Lower lobe of right lung (tissue), 2 donors: ENCODE data around the gene ACADSB. TPM values are rescaled to one million over a fixed set of nuclear protein-coding genes. Genes with fewer than 3 reads are reported as not detected.
A peak's percentile ranks its signal among the peaks of the same experiment; 100 is the strongest.

Experiments
- ATAC-seq, 2 donors: fragments of 200-7000 bp; cut with Tn5 transposase; one replicate each; pipeline ENCODE4 v1.9.1; 2020 to 2022; ENCODE audit warnings: mild to moderate bottlenecking in 2 of 2, moderate library complexity in 2 of 2
- DNase-seq: peaks from one replicate; pipeline ENCODE4 v3.0.0-alpha.2; 2020
- H3K27ac ChIP-seq: fragments of 200-600 bp; one replicate; pipeline ENCODE4 v1.8.0; 2022
- H3K27me3 ChIP-seq: fragments of 200-600 bp; one replicate; pipeline ENCODE4 v1.8.0; 2022; ENCODE audit warnings: low read depth
- H3K36me3 ChIP-seq: fragments of 200-600 bp; one replicate; pipeline ENCODE4 v1.8.0; 2022; ENCODE audit warnings: mild to moderate bottlenecking
- H3K4me1 ChIP-seq: fragments of 200-600 bp; one replicate; pipeline ENCODE4 v1.8.0; 2022
- H3K4me3 ChIP-seq: fragments of 200-600 bp; one replicate; pipeline ENCODE4 v1.8.0; 2022; ENCODE audit warnings: mild to moderate bottlenecking
- H3K9me3 ChIP-seq: fragments of 200-600 bp; one replicate; pipeline ENCODE4 v1.8.0; 2022
- intact Hi-C: fragments of 100-400 bp; cut with DNase I; formaldehyde crosslinking; loops from one replicate; pipeline ENCODE4 v1.11.0; 2022
- total RNA-seq: library from RNA; stranded (reverse); fragmentation: NEBNext Ultra II Directional; extraction: Animal tissue kit (Norgen Biotek cat#: 25700); gene quantifications from one replicate; pipeline ENCODE4 v1.2.1, GENCODE V29; 2021
- TF ChIP-seq, protein P1 (sequence below): fragments of 200-600 bp; IDR thresholded peaks from one replicate; pipeline ENCODE4 v1.8.0; 2022; ENCODE audit warnings: antibody characterized with exemption, mild to moderate bottlenecking
- donor health status: DM: no; HTN: yes; CAD: no; lungs with severe emphysema.

The ACADSB gene
- total RNA-seq, 1 donor from 2014 or later = 24.0 TPM

DNA sequence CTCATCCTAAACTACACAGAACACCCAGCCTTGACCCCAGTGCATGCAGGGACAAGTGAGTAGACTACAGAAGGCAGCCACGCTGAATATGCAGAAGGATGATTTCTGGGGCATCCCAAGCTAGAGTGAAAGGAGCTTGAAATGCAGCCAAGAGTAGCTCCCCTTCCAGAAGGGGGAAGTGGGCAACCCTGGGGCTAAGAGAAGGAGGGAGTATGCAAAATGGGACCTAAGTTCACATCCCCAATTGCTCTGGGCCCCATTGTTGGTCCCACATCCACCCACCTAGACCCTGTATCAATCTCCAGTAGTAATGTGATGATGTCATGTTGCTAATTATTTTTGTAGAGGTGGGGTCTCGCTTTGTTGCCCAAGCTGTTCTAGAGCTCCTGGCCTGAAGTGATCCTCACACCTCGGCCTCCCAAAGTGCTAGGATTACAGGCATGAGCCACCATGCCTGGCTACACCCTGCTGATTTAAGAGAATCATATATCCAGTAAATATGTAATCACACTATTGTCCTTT lies 34.2 kb upstream of the ACADSB start:
- H3K27me3 ChIP-seq = no peaks in the 10 kb centered on the region
- no peak overlapping the region for H3K27ac ChIP-seq
- DNase-seq (no peak), ATAC-seq (no peak)
- no peaks in the 10 kb centered on the region for H3K9me3 ChIP-seq
- no peak overlapping the region for H3K4me3 ChIP-seq
- intact Hi-C loops = no loop called here
- H3K36me3 ChIP-seq = no peaks in the 10 kb centered on the region
- TF ChIP-seq, protein P1, sequence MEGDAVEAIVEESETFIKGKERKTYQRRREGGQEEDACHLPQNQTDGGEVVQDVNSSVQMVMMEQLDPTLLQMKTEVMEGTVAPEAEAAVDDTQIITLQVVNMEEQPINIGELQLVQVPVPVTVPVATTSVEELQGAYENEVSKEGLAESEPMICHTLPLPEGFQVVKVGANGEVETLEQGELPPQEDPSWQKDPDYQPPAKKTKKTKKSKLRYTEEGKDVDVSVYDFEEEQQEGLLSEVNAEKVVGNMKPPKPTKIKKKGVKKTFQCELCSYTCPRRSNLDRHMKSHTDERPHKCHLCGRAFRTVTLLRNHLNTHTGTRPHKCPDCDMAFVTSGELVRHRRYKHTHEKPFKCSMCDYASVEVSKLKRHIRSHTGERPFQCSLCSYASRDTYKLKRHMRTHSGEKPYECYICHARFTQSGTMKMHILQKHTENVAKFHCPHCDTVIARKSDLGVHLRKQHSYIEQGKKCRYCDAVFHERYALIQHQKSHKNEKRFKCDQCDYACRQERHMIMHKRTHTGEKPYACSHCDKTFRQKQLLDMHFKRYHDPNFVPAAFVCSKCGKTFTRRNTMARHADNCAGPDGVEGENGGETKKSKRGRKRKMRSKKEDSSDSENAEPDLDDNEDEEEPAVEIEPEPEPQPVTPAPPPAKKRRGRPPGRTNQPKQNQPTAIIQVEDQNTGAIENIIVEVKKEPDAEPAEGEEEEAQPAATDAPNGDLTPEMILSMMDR = no peak
- peaks cover 2% of the 10 kb centered on the region for H3K4me1 ChIP-seq

DNA sequence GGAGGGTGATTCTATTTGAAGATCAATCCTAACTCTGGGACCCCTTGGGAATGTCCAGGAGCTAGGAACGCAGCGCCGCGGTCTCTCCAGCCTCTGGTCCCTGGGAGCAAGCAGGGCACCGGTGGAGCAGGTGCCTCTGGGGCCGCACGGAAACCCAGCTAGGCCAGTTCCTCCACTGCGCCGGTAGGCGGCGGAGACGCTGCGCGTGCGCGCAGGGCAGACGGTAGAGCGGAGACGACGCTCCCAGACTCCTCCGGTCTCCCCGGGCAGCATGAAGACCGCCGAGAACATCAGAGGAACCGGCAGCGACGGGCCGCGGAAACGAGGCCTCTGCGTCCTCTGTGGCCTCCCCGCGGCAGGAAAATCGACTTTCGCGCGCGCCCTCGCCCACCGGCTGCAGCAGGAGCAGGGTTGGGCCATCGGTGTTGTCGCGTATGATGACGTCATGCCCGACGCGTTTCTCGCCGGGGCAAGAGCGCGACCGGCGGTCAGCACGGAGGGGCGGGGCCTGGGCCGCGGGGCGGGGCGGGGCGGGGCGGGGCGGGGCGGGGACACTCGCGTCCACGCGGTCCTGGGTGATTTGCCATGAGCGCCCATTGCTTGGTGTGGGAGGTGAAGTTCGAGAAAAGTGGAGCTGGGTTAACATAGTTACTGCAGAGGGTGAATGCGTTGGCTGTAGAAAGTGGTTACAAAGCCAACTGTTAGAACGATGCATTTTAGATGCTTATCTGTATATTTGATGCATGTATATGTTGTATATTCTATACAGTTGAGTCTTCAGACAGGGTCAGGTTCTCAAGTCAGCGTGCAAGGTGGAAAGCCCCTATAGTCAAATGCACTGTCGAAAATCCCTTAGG lies 28.4 kb upstream of the ACADSB start, which contains the start of gene PSTK:
TSS of gene PSTK (plus strand) at position 193 of the 857 bp plus-strand sequence. CDS start at position 272, 79 bp downstream.
- no peaks in the 10 kb centered on the region for H3K9me3 ChIP-seq
- TF ChIP-seq, protein P1 = peak; percentile 95
- peak within 1 kb of the TSS; percentile 70 for H3K4me3 ChIP-seq
- H3K27ac ChIP-seq = peak within 1 kb of the TSS; percentile 96
- intact Hi-C loops = no loop called here
- no peaks in the 10 kb centered on the region for H3K27me3 ChIP-seq
- ATAC-seq (peak; percentile 99 to 100), DNase-seq (peak; percentile 95)
- H3K36me3 ChIP-seq = peaks cover 12% of the 10 kb centered on the region
- peaks cover 13% of the 10 kb centered on the region for H3K4me1 ChIP-seq

DNA sequence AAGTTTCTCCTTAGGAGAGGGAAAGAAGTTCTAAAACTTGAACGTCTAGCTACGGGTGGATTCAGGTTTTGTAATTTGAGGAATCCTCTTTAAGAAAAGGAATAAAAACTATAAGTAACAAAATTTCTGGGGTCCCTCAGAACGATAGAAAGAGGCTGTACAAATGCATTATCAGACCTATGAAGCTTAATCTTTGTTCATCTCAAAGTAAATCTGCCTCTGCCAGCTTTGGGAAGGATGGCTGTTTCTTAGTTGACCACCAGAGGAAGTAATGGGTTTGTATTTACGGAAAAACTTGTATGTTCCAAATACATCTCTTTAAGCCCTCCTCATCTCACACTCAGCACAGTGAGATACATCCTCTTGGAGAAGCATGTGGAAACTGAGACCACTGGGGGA lies 27.7 kb upstream of the ACADSB start:
- Histone ChIP-seq H3K27me3 (no peaks in the 10 kb centered on the region), H3K27ac (no peak overlapping the region), H3K36me3 (peaks cover 14% of the 10 kb centered on the region), H3K4me3 (peak overlapping the region; percentile 70), H3K9me3 (no peaks in the 10 kb centered on the region), H3K4me1 (peaks cover 13% of the 10 kb centered on the region)
- ATAC-seq = no peak
- DNase-seq = no peak
- TF ChIP-seq, protein P1 = peak; percentile 25
- intact Hi-C loops = no loop called here

DNA sequence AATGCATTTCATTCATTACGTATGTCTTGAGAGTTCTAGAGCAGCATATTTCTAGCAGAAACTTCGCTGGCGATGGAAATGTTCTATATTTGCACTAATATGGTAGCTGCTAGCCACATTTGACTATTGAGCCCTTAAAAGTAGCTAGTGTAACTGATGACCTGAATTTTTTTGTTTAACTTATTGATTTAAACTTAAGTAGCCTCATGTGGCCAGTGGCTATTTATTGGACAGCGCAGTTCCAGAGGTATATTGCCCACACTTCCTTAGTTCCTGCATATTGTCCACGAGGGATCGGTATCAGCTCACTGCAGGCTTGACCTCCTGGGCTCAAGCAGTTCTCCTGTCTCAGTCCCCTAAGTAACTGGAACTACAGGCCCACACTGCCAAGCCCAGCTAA lies 24.9 kb upstream of the ACADSB start:
- no peak for DNase-seq
- TF ChIP-seq, protein P1 = no peak
- no peaks in the 10 kb centered on the region for H3K9me3 ChIP-seq
- H3K27me3 ChIP-seq = no peaks in the 10 kb centered on the region
- H3K36me3 ChIP-seq = peaks cover 21% of the 10 kb centered on the region
- H3K27ac ChIP-seq = no peak overlapping the region
- peaks cover 13% of the 10 kb centered on the region for H3K4me1 ChIP-seq
- no peak overlapping the region for H3K4me3 ChIP-seq
- intact Hi-C loops = no loop called here
- no peak for ATAC-seq

DNA sequence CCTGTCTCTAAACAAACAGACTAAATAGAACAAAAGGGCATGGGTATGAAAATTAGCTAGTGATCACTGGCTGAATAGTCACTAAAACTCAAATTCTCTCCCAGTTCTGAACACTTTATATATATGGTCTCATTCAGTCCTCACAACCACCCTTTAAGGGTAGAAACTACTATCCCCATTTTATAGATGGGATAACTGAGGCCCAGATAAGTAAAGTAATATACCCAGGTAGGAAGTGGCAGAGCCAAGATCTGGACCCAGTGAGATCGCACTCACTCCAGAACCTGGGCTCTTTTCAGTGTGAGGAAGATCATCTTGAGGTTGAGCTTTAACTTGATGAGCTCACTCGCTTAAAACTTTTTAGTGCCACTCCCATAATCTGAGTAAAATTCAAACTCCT lies 24.1 kb upstream of the ACADSB start:
- intact Hi-C loops = no loop called here
- ATAC-seq (no peak), DNase-seq (no peak)
- TF ChIP-seq, protein P1 = no peak
- Histone ChIP-seq H3K36me3 (peaks cover 21% of the 10 kb centered on the region), H3K27ac (no peak overlapping the region), H3K4me1 (peaks cover 10% of the 10 kb centered on the region), H3K27me3 (no peaks in the 10 kb centered on the region), H3K4me3 (no peak overlapping the region), H3K9me3 (no peaks in the 10 kb centered on the region)
